ENCODE data around the gene PNKD.

DNA sequence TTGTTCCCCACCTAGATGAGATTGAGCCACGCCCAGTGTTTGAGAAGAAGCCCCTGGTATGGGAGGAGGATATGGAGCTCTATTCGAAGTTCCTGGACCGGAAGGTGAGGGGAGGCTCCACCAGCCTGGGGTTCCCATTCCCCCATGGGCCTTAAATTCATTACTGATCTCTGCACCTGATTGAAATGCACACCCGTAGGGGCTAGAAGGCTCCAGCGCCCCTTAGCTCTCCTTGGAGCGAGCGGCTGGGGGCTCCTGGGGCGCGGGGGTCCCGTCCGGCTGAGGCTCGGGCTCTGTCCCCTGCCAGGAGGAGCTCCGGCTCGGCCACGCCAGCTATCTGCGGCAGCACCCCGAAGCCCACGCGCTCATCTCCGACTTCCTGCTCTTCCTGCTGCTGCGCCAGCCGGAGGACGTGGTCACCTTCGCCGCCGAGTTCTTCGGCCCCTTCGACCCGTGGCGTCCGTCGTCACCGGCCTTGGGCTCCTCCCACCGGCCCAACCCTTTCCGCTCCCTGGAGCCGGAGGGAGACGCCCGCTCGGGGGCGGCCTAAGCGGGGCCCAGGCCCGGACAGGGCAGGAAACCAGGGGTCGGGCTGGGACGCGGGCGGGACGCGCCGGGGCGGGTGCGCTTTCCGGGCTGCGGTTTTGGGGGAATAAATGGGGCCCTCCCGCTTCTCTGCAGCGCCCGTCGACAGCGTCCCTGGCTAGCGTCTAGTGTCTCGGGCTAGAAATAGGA is 97.3 kb downstream of the PNKD start:
- TF ChIP-seq, protein P1, sequence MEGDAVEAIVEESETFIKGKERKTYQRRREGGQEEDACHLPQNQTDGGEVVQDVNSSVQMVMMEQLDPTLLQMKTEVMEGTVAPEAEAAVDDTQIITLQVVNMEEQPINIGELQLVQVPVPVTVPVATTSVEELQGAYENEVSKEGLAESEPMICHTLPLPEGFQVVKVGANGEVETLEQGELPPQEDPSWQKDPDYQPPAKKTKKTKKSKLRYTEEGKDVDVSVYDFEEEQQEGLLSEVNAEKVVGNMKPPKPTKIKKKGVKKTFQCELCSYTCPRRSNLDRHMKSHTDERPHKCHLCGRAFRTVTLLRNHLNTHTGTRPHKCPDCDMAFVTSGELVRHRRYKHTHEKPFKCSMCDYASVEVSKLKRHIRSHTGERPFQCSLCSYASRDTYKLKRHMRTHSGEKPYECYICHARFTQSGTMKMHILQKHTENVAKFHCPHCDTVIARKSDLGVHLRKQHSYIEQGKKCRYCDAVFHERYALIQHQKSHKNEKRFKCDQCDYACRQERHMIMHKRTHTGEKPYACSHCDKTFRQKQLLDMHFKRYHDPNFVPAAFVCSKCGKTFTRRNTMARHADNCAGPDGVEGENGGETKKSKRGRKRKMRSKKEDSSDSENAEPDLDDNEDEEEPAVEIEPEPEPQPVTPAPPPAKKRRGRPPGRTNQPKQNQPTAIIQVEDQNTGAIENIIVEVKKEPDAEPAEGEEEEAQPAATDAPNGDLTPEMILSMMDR (IDR thresholded peaks at IDR 0.05; ENCODE audit: low read length) = no peak
- TF ChIP-seq EZH2 (IDR thresholded peaks at IDR 0.05; ENCODE audit: borderline replicate concordance, low read length) = no peak
